Esophagus (tissue), 2 donors: ENCODE results near the gene DNAJC6. TPM values are rescaled to one million over a fixed set of nuclear protein-coding genes. Genes with fewer than 3 reads are reported as not detected.
A peak's percentile ranks its signal among the peaks of the same experiment; 100 is the strongest.

Experiments used
- H3K27ac ChIP-seq, 2 donors: one replicate each; pipeline ENCODE4 v1.5.1; 2013; ENCODE audit warnings: low read depth in 2 of 2, mild to moderate bottlenecking in 2 of 2, inconsistent platforms in 1 of 2, low read length in 1 of 2, moderate library complexity in 1 of 2
- H3K27me3 ChIP-seq, 2 donors: one replicate each; pipeline ENCODE4 v1.6.1; 2013; ENCODE audit warnings: low read length in 2 of 2, control low read depth in 1 of 2, mild to moderate bottlenecking in 1 of 2; ENCODE audit not compliant: insufficient read depth in 2 of 2, control insufficient read depth in 1 of 2
- H3K36me3 ChIP-seq, 2 donors: one replicate each; pipeline ENCODE4 v1.6.1; 2013; ENCODE audit warnings: low read length in 1 of 2; ENCODE audit not compliant: control insufficient read depth in 2 of 2, insufficient read depth in 2 of 2
- H3K4me1 ChIP-seq, 2 donors: one replicate each; pipeline ENCODE4 v1.6.1; 2013; ENCODE audit warnings: low read length in 1 of 2; ENCODE audit not compliant: control insufficient read depth in 2 of 2, insufficient read depth in 2 of 2
- H3K4me3 ChIP-seq, 2 donors: one replicate each; pipeline ENCODE4 v1.5.1; 2013; ENCODE audit warnings: low read length in 2 of 2, mild to moderate bottlenecking in 2 of 2, low read depth in 1 of 2, moderate library complexity in 1 of 2
- H3K9me3 ChIP-seq, 2 donors: one replicate each; pipeline ENCODE4 v1.6.1; 2013; ENCODE audit warnings: mild to moderate bottlenecking in 2 of 2, low read depth in 1 of 2, low read length in 1 of 2, moderate library complexity in 1 of 2; ENCODE audit not compliant: control insufficient read depth in 2 of 2, insufficient read depth in 1 of 2
- WGBS, 2 donors: extraction: QIAGEN DNeasy Blood & Tissue Kit; methylation state at CpG; one replicate each; pipeline ENCODE4 v1.1.7; 2013; 5-methylcytosine and 5-hydroxymethylcytosine counted together
- polyA plus RNA-seq, 2 donors: library from polyadenylated mRNA; stranded (reverse); fragments of 200-250 nt; gene quantifications; one replicate each; pipeline ENCODE4 v1.2.3, GENCODE V29; 2013
- donor health status: healthy with polysubstance abuse.
- donor health status: Bipolar disorder and iron deficiency.

DNAJC6 gene
- polyA plus RNA-seq, 2 donors, result 0.06 to 0.13 TPM

DNA sequence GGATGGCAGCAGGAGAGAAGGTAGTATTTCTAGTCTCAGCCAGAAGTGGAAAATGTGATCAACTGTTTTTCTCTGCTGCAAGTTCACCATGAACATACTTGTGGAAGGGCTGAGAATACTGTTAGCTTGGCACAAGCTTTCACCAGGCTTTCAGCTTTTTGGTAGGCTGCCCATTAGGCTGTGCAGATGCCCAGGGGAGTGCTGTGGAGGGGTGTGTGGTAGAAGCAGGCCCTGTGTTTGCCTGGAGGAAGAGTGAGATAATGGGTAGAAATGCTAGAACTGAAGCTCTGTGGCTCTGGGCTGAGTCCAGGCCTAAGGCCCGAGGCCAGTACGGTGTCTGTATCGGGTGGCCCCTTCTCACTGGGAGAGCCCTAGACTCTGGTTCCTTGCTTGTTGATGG is 9.8 kb downstream of the DNAJC6 start:
- WGBS, 2 donors, result 93 to 94% methylated on average over 3 of the region's 3 CpGs
- Histone ChIP-seq H3K4me1 (no peaks in the 10 kb centered on the region), H3K27me3 (peaks cover 0 to 3% of the 10 kb centered on the region in 2 donors), H3K27ac (no peak overlapping the region), H3K4me3 (no peak overlapping the region), H3K36me3 (no peaks in the 10 kb centered on the region), H3K9me3 (no peaks in the 10 kb centered on the region)

DNA sequence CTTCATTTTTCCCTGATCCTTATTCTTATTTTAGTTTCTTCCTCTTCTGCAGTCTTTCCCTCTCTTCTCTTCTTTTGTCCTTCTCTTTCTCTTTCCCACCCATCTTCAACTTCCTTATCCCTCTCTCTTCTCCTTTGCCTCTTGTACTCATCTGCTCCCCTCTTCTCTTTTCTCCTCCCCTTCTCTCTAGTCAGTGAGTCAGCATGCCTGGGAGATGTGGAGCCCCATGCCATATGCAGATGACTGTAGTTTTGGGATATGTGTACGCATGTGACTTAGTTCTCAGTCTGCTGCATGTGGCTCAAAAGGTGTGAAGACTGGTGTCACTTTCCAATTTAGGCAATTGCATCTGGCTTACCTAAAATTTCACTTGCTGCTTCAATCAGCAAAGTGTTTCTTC is 10.4 kb downstream of the DNAJC6 start:
- WGBS, 2 donors, result 98 to 100% methylated on average over 1 of the region's 1 CpG
- H3K27ac ChIP-seq, result no peak overlapping the region
- H3K9me3 ChIP-seq, result no peaks in the 10 kb centered on the region
- no peaks in the 10 kb centered on the region for H3K4me1 ChIP-seq
- H3K4me3 ChIP-seq, result no peak overlapping the region
- no peaks in the 10 kb centered on the region for H3K36me3 ChIP-seq
- H3K27me3 ChIP-seq, result peaks cover 0 to 3% of the 10 kb centered on the region in 2 donors

DNA sequence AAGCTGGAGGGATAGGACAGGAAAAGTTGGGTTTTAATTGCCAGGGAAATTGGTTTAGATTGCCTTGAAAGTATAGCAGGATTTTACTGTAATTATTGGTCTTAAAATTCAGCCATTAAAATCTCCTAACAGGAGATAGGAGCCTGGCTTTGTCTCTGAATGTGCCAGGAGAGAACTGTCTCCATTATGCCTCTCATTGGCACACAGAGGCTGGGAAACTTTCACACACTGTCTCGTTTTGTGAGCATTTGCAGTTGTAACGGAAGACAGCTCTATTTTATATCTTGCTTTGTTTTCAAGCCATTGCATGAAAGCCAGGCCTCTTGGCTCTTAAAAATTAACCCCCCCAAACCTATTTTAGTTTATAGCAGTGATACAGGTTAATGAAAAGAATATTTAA is 12.5 kb downstream of the DNAJC6 start:
- H3K27me3 ChIP-seq, result peaks cover 0 to 3% of the 10 kb centered on the region in 2 donors
- H3K4me1 ChIP-seq, result no peaks in the 10 kb centered on the region
- no peak overlapping the region for H3K27ac ChIP-seq
- no peaks in the 10 kb centered on the region for H3K36me3 ChIP-seq
- H3K9me3 ChIP-seq, result no peaks in the 10 kb centered on the region
- H3K4me3 ChIP-seq, result no peak overlapping the region
- WGBS, 2 donors, result 11 to 31% methylated on average over 2 of the region's 2 CpGs

DNA sequence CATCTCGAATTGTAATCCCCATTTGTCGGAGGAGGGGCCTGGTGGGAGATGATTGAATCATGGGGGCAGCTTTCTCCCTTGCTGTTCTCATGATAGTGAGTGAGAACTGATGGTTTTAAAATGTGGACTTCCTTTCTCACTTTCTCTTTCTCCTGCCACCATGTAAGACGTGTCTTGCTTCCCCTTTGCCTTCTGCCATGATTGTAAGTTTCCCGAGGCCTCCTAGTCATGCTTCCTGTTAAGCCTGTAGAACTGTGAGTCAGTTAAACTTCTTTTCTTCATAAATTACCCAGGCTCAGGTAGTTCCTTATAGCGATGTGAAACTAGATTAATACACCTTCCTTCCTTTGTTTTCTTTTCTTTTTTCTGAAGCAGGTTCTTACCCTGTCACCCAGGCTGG is 13.9 kb downstream of the DNAJC6 start:
- no peaks in the 10 kb centered on the region for H3K36me3 ChIP-seq
- WGBS, 2 donors, result 59% methylated on average over 5 of the region's 5 CpGs
- H3K27ac ChIP-seq, result peak overlapping the region in 1 of 2 donors; percentile 36
- H3K4me1 ChIP-seq, result no peaks in the 10 kb centered on the region
- H3K27me3 ChIP-seq, result peaks cover 0 to 3% of the 10 kb centered on the region in 2 donors
- no peak overlapping the region for H3K4me3 ChIP-seq
- no peaks in the 10 kb centered on the region for H3K9me3 ChIP-seq

DNA sequence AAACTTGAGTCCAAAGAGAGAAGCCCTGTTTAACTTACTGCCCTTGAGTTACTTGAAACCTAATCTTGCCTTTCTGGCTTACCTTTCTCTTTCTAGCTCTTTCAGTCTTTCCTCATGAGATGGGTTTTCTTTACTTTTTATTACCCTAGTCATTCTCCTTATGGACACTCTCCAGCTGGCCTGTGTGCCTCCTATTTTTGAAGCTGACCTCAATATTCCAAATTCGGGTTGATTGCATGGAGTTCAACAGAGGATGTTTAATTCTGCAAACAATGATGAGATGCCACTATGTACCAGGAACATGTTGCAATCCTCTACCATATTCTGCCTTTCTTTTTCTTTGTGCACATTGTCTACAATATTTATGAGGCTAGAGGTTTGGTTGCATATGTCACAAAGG is 20.7 kb downstream of the DNAJC6 start:
- WGBS, 2 donors, result 81 to 85% methylated on average over 1 of the region's 1 CpG
- Histone ChIP-seq H3K27ac (no peak overlapping the region), H3K9me3 (no peaks in the 10 kb centered on the region), H3K27me3 (no peaks in the 10 kb centered on the region), H3K4me3 (no peak overlapping the region), H3K4me1 (no peaks in the 10 kb centered on the region), H3K36me3 (no peaks in the 10 kb centered on the region)

DNA sequence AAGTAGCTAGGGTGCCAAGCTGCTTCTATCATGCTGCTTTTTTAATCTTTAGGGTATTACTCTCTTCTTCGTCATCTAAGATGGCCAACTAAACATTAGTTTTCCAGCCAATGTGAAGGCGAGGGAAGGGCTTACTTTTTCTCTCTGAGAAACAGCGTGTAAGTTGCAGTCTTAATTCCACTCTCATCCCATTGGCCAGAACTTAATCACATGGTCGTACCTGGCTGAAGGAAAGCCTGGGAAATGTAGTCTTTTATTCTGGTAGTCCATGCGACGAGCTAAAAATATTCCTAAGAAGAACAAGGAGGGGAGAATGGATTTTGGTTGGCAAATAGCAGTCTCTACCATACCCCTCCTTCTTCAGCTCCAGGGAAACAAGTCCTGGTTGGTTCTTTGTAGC is 21.5 kb downstream of the DNAJC6 start:
- H3K27ac ChIP-seq, result no peak overlapping the region
- no peaks in the 10 kb centered on the region for H3K9me3 ChIP-seq
- no peaks in the 10 kb centered on the region for H3K4me1 ChIP-seq
- no peaks in the 10 kb centered on the region for H3K27me3 ChIP-seq
- WGBS, 2 donors, result 65 to 76% methylated on average over 6 of the region's 6 CpGs
- no peak overlapping the region for H3K4me3 ChIP-seq
- H3K36me3 ChIP-seq, result no peaks in the 10 kb centered on the region

DNA sequence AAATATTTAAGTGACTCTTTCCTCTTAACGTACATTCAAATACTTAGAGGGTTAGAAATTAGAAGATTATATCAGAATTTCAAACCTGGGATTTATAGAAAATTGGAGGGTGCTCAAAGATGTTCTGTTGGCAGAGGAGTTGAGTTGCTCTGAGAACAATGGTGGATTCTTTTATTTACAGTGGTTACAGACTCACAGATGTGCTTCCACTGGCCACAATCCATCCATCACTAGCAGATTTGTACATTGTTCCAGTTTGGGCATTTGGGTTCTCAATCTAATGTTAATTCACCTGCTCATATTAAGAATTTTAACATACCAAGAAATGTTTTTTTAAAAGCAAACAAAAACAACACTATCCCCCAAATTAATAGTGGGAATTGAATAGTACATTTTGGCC is 23.5 kb downstream of the DNAJC6 start:
- no peak overlapping the region for H3K27ac ChIP-seq
- no peaks in the 10 kb centered on the region for H3K27me3 ChIP-seq

DNA sequence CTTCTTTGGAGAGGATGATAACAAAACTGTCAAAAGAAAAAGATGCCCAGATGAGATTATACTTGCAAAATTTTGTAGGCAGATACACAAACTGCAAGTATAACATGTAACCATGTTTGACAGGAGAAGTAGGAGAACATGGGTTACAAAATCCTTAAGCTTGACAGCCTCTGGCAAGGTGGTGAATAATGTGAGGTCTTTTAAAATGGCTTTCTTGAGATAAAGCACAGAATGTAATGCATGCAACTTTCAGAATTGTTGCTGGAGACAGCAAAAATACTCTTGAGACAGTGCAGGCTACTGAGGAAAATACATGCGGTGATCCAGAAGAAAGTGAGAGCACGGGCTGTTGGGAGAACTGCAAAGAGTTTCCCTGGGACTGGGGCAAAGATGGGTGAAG is 24.7 kb downstream of the DNAJC6 start:
- H3K4me3 ChIP-seq, result no peak overlapping the region
- 83 to 88% methylated on average over 2 of the region's 2 CpGs for WGBS, 2 donors
- no peaks in the 10 kb centered on the region for H3K27me3 ChIP-seq
- no peaks in the 10 kb centered on the region for H3K4me1 ChIP-seq
- H3K9me3 ChIP-seq, result no peaks in the 10 kb centered on the region
- no peak overlapping the region for H3K27ac ChIP-seq
- H3K36me3 ChIP-seq, result no peaks in the 10 kb centered on the region

More for the DNA sequence above, 23.5 kb downstream of the DNAJC6 start:
- Histone ChIP-seq H3K9me3 (no peaks in the 10 kb centered on the region), H3K4me1 (no peaks in the 10 kb centered on the region), H3K36me3 (no peaks in the 10 kb centered on the region), H3K4me3 (no peak overlapping the region)
- WGBS, 2 donors, result 65 to 74% methylated on average over 1 of the region's 1 CpG

DNA sequence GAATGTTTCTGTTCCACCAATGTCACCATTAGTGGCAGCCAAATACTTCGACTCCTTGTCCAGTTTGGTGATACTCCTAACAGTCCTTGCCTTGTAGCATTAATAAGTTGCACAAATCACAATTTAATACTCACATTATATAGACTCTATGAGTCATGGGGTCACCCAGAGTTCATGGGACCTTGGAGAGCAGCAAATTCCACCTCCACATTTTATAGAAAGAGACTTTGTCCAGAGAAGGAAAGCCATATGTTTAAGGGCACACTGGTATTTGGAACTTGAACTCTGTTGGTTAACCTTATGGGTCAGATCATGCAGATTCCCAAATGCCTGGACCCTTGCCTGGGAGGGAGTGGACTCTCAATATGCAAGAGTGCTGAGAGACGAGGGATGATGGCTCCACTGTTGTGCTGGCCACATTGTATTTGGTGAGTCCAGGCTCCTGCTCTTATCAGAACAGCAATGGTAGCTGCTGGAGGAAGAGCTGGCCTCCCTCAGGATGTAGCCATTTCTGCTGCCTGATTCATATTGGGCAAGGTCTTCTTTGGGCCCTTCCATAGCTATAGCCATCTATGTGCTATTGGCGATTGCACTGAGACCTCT is 30.6 kb downstream of the DNAJC6 start:
- Histone ChIP-seq H3K9me3 (no peaks in the 10 kb centered on the region), H3K4me1 (no peaks in the 10 kb centered on the region), H3K27ac (no peak overlapping the region), H3K36me3 (no peaks in the 10 kb centered on the region), H3K4me3 (no peak overlapping the region), H3K27me3 (no peaks in the 10 kb centered on the region)
- 76 to 80% methylated on average over 3 of the region's 3 CpGs for WGBS, 2 donors

DNA sequence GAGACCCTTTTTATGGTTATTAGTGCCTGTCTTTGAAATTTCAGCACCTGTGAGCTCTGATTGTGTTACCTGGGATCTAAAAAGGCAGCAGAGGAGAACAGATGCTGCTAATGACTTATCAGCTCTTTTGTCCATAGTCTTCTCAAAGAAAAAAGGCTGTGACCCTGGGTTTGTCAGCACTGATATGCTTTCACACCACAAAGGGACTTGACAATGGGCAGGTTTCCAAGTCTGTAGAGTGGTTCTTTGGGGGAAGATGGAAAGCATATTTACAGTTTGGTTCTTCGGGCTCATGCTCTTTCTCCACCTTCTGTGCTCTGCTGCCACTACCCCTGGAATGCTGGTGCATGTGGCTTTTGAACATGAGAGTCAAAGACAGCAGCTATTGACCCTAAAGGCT is 32.0 kb downstream of the DNAJC6 start:
- Histone ChIP-seq H3K9me3 (no peaks in the 10 kb centered on the region), H3K4me1 (no peaks in the 10 kb centered on the region), H3K27me3 (no peaks in the 10 kb centered on the region), H3K4me3 (no peak overlapping the region), H3K36me3 (no peaks in the 10 kb centered on the region), H3K27ac (no peak overlapping the region)
- WGBS, 2 donors, result 70 to 71% methylated on average over 1 of the region's 1 CpG
